Medulla oblongata (tissue), 1 donor: ENCODE data around the gene AMIGO3.
"Not testable (repeated sequence)": the region's sequence is repeated elsewhere in the genome, so short reads cannot be mapped to it uniquely, and the experiment has no call there.

Experiments used
- DNase-seq: peaks from one replicate; pipeline ENCODE4 v3.0.0-alpha.2; 2015; ENCODE audit errors: extremely low spot score

The AMIGO3 gene

DNA sequence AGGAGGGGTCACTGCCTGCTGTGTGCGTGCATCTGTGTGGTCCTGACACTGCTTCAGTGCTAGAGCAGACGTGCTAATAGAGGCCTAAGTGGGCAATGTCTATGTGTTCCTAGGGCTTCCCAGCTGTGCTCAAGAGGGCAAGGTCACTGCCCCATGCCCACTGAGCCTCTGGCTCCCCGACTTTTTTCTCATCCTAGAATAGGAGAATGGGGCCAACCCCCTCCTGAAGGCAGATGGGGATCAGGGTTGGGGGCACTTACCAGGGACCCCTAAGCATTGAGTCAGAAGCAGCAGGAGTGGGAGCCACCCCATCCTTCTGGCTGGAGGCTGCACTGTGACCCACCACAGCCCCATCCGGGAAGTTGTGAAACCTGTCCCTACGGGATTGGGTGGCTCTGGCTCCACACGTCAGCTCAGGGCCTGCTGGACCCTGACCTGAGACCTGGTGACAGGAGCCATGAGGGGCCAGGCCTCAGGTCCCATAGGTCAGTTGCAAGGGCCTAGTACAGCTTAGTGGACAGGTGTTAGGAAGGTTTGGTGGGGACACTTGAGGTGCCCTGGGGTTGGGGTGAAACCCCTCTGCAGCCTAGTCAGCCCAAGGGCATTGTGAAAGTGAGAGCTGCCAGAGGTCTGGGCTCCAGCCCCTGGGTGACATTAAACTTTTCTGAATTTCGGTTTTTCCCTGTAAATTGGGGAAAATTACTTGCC, 31.0 kb downstream of the AMIGO3 start:
- DNase-seq: not testable (repeated sequence)

DNA sequence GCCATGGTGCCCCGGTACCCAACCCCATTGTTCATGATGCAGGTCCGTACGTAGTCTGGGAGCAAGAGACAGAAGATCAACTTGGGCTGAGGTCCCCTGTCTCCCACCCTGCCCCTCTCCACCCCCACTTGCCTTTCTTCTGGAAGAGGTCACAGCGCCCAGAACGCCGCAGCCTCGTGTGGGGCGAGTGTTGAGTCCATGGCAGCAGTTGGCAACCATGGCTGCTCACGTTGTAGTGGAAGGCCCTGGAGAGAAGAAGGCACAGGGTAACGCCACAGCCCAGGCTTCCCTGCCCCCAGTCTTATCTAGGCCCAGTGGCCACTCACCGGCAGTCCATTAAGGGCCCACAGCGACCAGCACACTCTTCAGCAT, 32.1 kb downstream of the AMIGO3 start:
- DNase-seq: not testable (repeated sequence)

DNA sequence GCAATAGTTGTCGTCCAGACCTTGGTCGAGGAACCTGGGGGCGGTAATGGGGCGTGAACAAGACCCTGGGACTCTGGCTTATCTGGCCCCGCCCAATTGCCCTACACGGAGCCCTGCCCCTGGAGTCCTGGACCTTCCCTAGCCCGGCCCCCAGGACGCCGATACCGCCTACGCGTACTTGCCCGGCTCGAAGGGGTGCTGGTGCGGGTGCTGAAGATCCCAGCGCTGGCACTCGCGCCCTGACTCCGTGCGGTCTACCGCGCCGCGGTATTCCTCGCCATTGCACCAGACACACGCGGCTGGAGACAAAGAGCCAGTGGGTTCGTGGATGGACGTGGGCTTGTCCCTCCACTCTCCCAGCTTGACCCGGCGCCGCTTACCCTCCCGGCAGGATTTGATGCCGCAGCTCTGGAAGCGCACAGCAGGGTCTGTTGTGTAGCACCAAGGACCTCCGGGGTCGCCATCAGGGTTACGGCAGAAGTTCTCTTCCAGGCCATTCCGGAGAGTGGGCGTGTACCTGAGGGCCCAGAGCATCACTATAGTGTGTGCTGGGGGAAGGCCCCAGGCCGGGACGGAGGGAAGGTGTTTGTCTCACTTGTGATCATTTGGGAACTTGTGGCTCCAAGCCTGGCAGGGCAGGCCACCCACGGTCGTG, 32.6 kb downstream of the AMIGO3 start:
- not testable (repeated sequence) for DNase-seq

DNA sequence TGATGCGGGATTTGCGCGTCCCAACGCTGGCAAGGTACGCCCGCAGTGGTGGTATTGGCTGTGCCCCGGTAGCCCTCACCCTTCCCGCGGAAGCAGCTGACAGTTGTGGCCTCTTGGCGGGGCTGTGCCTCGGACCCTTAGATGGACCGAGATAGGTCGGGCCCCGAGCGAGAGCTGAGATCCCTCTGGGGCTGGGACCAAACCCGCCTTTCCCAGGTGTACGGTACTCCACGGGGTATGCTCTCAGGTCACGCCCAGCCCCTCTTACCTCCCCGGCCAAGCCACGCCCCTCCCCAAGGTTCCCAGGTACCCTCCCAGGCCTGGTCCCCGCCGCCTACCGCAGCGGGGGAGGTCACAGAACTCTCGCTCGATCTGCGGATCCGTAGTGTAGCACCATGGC, 33.1 kb downstream of the AMIGO3 start:
- not testable (repeated sequence) for DNase-seq

- DNase-seq: not testable (repeated sequence)
These were observed 33.6 kb downstream of the AMIGO3 start for GRCh38 chr3:49685846-49686245.

DNA sequence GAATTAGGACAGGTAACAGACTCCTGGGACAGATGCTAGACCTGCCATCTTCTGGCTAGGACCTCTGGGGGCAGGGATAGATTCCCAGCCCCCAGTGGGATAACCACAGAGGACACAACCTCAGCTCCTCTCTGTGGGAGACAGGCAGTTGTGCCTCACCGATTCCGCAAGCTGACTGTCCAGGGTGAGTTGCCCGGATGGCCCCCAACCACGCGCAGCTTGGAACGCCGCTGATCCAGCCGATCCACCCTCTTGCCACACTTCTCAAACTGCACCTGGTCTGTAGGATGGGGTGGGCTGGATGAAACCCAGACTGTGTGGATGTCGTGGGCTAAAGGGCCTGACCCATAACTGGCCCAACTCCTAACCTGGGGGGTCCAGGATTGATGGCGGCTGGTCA, 34.4 kb downstream of the AMIGO3 start:
- DNase-seq: not testable (repeated sequence)

DNA sequence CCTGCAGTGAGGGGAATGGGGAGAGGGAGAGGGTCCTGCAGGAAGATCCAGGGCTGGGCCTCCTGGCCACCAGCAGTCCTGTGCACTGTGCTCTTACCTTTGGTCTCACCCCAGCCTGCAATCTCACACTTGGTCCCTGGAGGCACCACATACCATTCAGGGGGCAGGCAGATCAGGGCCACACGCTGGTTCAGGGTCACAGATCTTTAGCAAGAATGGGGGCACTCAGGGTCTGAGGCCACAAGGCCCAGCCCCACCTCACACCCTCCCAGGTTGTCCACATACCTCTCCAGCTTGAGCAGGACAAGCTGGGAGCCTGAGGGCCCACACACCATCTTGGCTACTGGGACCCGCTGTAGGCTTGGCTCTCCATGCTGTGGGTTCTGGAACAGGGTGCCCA, 35.0 kb downstream of the AMIGO3 start:
- DNase-seq: not testable (repeated sequence)

GRCh38 chr3:49683162-49683561, 36.3 kb downstream of the AMIGO3 start:
- DNase-seq: no peak

DNA sequence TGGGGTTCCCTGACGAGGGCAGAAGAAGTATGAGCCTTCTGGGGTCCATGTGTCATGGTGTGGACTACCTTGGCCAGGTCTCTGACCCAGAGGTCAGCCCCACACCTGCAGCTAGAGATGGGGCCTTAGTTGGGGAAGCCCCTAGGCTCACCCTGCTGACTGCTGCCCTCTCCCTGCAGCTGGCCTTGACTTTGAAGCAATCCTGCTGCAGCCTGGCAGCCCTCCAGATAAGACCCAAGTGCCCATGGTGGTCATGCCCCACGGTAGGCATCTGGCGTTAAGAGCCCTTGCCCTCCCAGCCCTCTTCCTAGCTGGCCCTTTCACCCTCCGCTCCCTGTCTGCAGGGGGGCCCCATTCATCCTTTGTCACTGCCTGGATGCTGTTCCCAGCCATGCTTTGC, 37.9 kb downstream of the AMIGO3 start:
- no peak for DNase-seq

DNA sequence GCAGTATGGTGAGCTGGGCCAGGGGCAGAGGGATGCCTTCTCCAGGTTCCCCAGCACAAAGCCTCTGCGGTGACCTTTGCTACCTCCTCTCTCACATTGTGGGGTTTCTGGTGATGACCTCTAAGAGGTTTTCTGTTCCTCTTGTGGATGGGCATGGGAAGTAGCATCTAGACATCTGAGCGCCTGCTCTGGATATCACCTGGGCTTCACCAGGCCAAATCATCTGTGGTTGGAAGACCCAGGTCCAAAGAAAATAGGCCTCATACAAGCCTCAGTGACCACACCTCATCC, 38.3 kb downstream of the AMIGO3 start:
- DNase-seq: no peak

GRCh38 chr3:49680493-49681231, 38.8 kb downstream of the AMIGO3 start:
- DNase-seq: no peak

GRCh38 chr3:49675912-49676311, 43.6 kb downstream of the AMIGO3 start:
- DNase-seq: no peak

- no peak for DNase-seq
These were observed 44.9 kb downstream of the AMIGO3 start for GRCh38 chr3:49674497-49674983.

DNA sequence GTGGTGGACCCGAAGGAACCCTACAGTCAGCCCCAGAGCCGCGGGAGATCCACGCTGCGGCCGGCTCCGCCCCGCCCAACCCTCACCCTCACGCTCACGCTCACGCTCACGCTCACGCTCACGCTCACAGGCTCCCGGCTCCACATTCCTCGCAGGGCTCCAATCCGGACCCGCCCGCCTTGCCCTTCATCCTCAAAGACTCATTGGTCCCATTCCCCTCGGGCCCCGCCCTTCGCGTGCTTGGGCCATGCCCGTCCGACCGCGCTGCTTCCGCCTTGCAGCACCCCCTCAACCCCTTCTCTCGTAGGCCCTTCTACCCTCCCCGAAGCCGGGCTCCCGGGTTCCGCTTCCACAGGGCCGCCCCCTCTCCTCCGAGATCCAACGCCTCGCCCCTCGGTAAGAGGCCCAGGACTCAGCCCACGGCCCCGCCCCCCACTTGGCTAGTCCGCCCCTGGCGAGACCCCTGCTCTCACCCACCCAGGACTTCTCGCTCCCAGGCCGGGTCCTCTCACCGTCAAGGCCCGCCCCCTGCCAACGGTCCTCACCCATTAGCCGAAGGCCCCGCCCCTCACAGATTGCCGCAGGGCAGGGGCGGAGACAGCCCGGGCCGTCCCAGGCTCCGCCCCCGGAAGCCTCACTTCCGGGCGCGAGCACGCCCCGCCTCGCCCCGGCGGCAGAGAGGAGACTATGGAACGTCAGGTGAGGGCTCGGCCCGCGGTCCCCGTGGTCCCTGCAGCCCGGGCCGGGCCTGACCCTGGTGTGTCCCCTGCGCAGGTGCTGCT, 45.6 kb downstream of the AMIGO3 start, which contains the start of gene APEH:
APEH (plus strand) TSS at position 637 of the 782 bp plus-strand sequence; CDS start at position 688, 51 bp downstream.
- peak; percentile 96 for DNase-seq

- no peak for DNase-seq
These were observed 46.3 kb downstream of the AMIGO3 start for GRCh38 chr3:49673121-49673714.

DNA sequence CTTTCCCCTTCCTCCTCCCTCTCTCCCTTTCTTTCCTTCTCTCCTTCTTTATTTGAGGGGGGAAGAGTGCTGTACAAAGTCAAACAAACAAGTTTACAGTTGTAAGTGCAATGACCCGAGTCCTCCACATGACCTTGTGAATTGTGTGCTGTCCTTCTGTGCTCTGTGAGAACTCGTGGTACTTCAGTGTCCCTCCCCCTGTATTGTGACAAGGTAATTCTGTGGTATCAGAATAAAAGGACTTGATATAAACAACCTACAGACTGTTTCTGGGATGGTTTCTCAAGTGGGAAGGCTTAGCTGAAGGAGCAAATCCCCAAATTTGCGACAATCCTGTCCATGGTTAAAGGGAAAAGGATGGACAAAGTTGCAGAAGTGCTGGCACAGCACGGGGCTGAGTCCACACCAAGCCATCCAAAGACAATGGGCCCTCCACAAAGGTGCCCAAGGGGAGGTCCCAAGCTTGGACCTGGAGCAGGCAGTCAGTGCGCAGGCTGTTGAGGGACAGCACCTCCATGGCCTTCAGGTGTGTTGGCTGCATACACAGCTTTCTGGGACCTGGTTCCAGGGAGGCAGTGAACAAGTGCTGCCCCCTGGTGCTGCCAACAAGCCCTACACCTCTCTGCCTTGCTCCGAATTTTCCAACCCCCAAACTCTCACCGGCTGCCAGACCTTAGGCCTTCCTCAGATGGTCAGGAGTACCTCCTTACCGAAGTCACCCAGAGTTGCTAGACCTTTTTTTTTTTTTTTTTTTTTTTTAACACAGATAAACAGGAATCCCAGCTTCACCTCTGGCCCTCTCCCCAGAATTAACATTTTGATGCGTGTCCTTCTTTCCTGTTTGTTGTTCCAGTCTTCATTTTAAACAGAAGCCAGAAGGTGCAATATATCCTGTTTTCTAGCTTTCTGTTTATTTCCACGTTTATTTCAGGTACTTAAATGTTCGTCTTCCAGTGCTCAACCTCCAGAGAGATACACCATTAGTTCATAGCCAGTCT, 47.9 kb downstream of the AMIGO3 start:
- peak; percentile 70 for DNase-seq

GRCh38 chr3:49670940-49671290, 48.6 kb downstream of the AMIGO3 start:
- DNase-seq: no peak

DNA sequence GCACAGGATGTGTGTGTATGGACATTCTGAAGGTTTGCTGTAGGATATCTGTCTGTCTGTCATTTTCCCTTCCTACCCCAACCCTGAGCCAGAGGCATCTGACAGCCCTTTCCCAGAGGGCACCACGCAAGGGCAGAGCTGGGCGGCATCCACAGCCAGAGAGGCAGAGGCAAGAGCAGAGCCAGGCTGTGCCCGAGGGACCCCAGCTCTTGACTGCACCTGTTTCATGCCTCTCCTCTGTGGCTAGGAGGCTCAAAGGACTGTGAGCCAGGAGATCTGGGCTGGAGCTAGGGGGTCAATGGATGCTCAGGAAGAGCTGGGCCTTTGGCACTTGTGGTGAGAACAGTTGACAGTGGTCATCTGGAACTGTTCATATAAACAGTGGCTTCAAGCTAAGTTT, 50.1 kb downstream of the AMIGO3 start:
- DNase-seq: no peak

GRCh38 chr3:49668861-49669260, 50.6 kb downstream of the AMIGO3 start:
- DNase-seq: no peak

- no peak for DNase-seq
These were observed 51.1 kb downstream of the AMIGO3 start for GRCh38 chr3:49668414-49668797.
